LNCaP clone FGC (cell line): ENCODE results near the gene NELFCD.
"Not testable (repeated sequence)": the region's sequence is repeated elsewhere in the genome, so short reads cannot be mapped to it uniquely, and the experiment has no call there.

ENCODE experiments used
- DNase-seq: peaks from one replicate; pipeline ENCODE4 v3.0.0-alpha.2; 2011; ENCODE audit warnings: low read depth
- H3K4me3 ChIP-seq: 2 replicates; pipeline ENCODE4 v1.5.1; 2011; ENCODE audit warnings: mild to moderate bottlenecking, low read depth, low read length, control low read depth
- TF ChIP-seq, protein P1 (sequence below): IDR thresholded peaks from 2 replicates; pipeline ENCODE4 v1.5.1; 2012; ENCODE audit warnings: mild to moderate bottlenecking; ENCODE audit not compliant: control insufficient read depth, insufficient read depth; ENCODE audit errors: extremely low read depth

NELFCD gene

DNA sequence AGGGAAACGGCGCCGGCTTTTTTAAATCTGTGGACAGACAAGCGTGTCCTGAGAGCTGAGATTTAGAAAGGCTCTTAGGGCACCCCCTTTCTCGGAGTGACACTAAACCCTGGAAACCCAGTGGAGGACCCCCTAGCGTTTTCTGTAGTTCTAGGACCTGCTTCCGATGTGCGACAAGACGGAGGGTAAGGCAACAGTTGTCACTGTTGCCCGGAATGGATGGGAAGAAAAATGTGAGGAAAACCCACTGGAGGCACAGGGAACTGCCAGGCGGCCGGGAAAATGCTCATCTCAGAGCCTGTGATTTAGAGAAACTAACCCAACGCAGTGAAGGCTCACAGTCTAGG, 51.6 kb downstream of the NELFCD start:
- H3K4me3 ChIP-seq, result peak overlapping the region; percentile 80
- TF ChIP-seq, protein P1, sequence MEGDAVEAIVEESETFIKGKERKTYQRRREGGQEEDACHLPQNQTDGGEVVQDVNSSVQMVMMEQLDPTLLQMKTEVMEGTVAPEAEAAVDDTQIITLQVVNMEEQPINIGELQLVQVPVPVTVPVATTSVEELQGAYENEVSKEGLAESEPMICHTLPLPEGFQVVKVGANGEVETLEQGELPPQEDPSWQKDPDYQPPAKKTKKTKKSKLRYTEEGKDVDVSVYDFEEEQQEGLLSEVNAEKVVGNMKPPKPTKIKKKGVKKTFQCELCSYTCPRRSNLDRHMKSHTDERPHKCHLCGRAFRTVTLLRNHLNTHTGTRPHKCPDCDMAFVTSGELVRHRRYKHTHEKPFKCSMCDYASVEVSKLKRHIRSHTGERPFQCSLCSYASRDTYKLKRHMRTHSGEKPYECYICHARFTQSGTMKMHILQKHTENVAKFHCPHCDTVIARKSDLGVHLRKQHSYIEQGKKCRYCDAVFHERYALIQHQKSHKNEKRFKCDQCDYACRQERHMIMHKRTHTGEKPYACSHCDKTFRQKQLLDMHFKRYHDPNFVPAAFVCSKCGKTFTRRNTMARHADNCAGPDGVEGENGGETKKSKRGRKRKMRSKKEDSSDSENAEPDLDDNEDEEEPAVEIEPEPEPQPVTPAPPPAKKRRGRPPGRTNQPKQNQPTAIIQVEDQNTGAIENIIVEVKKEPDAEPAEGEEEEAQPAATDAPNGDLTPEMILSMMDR, result 0 out of 2 replicates have a peak, but pooled peaks have one; percentile 5
- no peak for DNase-seq

DNA sequence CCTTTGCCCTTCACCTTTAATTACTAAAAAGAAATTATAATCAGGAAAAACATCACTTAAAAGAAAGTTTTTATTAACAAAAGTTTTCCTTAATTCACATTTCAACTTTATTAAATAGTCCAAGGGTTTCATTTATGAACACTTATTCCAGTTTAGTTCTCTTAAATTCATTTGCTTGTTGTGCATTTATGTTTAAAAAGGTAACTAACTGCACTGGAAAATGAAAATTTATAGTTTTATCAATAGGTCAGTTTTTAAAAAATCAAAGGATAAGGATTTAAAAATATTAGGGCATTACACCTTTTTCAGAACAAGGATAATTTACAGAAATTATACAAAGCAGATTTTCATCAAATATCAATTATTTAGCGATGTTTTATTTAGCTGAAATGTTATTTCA, 52.0 kb downstream of the NELFCD start:
- no peak for DNase-seq
- peak overlapping the region; percentile 80 for H3K4me3 ChIP-seq
- TF ChIP-seq, protein P1, result no peak

DNA sequence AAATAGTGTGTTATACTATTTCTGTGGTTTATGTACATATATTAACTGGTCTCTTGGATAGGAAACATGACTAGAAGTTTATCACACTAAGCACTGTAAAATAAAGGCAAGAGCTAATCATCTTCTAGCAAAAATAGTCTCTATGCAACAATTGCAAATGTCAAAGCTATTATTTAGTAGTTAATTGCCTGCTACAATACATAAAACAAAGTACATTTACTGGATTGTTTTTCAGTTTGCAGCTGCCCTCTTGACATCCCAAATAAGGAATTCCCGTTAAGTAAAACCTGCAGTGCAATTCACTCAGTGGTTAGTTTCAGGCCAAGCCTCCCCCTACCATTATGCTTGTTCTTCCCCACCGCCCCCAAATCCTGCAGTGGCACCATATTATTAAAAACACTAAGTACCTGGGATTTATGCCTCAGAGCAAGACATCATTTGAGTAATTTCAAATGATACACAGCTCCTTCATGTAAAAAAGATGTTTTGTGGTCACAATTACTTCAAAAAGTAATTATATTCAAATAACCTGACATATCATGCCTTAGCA, 52.6 kb downstream of the NELFCD start:
- no peak overlapping the region for H3K4me3 ChIP-seq
- TF ChIP-seq, protein P1, result no peak
- no peak for DNase-seq

DNA sequence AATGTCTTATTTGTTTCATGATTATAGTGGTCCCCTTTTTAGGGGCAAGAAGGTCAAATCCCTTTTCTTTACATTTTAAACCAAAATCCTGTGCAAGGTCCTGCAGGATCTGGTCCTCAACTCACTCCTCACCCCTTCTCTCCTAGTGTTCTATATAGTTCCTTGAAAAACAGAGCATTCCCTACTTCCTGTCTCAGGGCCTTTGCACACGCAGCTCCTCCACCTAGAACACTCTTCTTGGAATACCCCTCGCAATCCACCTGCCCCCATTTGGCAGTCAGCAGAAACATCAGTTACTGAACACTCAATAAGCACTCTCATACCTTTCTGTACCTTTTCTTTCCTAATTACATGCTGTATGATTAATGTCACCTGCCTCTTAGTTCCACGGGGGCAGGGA, 54.3 kb downstream of the NELFCD start:
- no peak overlapping the region for H3K4me3 ChIP-seq
- TF ChIP-seq, protein P1, result no peak
- no peak for DNase-seq

DNA sequence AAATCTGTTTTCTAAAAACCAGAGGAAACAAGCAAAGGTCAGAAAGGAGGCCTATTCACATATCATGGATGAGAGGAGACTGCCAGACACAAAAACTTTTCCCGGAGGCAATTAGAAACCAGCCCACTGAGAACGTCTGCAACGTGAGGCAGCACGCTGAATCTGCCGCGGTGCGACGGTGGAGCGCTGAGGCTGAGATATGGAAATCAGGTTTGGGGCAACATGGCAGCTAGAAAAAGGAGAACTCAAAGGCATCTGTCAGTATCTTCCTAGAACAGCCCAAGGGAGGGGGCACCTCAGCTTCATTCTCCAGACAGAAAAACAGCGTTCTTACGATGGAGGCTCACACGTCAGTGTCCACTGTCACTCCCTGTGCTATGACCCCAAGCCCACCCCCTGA, 56.3 kb downstream of the NELFCD start:
- H3K4me3 ChIP-seq, result no peak overlapping the region
- DNase-seq, result no peak
- TF ChIP-seq, protein P1, result no peak

DNA sequence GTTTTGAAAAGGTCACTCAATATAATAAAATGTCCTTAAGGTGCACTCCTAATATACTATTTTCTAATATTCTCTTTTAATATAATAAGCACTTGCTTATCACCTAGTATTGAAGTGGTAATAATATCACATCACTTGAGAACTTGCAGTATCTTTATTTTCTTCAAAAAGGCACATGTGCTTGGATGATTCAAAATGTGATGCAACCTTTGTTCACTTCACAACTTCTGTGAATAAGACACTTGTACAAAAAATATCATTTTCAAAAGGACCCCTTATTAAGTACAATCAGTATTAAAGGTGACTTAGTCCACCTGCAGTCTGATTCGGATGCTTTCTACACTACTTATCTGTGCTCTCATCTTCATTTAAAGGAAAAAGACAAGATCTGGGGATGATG, 58.2 kb downstream of the NELFCD start:
- DNase-seq, result no peak
- TF ChIP-seq, protein P1, result no peak
- no peak overlapping the region for H3K4me3 ChIP-seq

DNA sequence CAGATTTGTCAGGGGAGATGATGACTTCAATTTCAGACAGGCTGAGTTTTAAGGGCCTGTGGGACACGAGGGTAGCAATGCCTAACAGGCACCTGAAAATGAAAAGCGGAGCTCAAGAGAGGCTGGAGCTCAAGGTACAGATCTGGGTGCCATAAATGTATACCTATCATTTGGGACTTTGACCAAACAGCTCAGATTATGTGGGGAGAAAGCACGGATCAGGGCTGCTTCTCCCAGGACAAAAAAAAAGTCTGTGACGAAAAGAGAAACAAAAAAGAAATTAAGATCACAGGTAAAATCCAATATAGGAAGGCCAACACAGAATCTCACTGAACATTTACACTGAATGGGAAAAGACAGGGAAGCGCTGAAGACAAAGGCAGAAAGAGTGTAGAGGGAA, 59.6 kb downstream of the NELFCD start:
- DNase-seq, result no peak
- H3K4me3 ChIP-seq, result no peak overlapping the region; the same call in 1 of the 2 replicates
- TF ChIP-seq, protein P1, result no peak

DNA sequence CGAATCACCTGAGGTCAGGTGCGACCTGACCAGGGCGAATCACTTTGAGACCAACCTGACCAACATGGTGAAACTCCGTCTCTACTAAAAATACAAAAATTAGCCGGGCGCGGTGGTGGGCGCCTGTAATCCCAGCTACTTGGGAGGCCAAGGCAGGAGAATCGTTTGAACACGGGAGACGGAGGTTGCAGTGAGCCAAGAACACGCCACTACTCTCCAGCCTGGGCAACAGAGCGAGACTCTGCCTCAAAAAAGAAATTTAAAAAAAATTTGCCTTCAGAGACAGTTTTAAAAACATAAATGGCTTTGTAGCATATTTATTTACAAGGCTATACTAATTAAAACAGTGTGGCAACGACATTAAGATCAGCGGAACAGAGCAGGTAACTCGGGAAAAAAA, 60.4 kb downstream of the NELFCD start:
- peak overlapping the region; percentile 86 for H3K4me3 ChIP-seq
- DNase-seq, result not testable (repeated sequence)
